GM04503 (cell line): ENCODE results near the gene PHGDH.
"Not testable (repeated sequence)": the region's sequence is repeated elsewhere in the genome, so short reads cannot be mapped to it uniquely, and the experiment has no call there.

Source experiments
- DNase-seq: peaks from one replicate; pipeline ENCODE4 v3.0.0-alpha.2; 2012; ENCODE audit warnings: low read depth

The PHGDH gene

DNA sequence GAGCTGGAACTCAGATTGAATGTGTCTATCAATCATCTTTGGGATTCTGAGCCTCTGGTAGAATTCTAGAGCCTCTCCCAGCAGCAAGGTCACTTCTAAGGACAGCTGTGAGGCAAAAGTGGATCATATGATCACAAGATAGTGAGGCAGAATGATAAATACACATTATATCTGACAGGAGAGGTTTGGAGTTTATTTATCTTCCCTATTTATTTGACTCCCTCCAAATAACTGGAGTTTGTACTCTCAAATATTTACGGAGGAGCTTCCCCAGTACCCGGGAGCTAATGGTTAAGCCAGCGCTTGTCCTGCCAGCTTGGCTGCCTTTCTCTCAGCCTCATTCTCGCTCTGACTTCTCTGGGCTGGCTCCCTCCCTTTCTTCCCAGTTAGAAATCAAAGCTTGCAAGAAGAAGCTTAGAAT lies 54.6 kb downstream of the PHGDH start:
- DNase-seq = no peak

- no peak for DNase-seq
These were observed 55.8 kb downstream of the PHGDH start for GRCh38 chr1:119767486-119767885.

DNA sequence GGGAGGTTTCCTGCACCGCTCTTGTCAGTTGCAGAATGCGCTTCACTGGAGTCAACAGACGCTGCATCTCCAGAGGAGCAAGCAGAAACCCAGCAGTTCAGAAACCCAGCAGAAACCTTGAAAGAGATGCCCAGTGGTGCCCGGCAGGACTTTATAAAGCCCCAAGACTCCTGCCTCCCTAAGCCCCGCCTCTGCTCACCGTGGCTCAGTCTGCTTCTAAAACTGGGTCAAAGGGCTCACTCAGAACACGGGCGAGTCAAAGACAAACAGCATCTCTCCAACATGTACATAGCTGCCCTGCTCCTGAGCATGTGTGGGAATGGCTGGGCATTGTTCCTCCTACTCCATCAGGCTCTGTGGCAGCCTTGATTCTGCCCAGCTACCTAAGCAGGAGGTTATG lies 57.0 kb downstream of the PHGDH start, which contains the start of gene HMGCS2:
Gene HMGCS2 (minus strand): TSS at position 128 of the 400 bp plus-strand sequence. CDS start 61 bp downstream, at position 67.
- DNase-seq = no peak

DNA sequence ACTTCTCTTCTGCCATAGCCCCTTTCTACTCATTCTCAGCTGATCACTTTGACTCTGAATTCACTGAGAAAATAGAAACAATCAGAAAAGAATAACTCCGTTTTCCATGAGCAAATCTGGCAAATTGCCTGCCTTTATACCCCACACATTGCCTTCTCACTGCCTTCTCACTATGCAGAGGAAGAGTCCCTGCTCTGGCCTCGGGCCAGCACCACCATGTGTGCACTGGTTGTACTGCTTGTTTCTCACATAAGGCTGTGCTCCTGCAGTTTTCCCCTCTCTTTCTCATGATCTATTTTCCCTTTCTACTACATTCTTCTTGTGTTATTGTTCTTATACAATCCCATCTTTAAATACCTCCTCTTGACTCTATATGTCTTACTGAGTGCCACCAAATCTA lies 59.3 kb downstream of the PHGDH start:
- no peak for DNase-seq

- no peak for DNase-seq
These were observed 60.0 kb downstream of the PHGDH start for GRCh38 chr1:119771770-119772169.

DNA sequence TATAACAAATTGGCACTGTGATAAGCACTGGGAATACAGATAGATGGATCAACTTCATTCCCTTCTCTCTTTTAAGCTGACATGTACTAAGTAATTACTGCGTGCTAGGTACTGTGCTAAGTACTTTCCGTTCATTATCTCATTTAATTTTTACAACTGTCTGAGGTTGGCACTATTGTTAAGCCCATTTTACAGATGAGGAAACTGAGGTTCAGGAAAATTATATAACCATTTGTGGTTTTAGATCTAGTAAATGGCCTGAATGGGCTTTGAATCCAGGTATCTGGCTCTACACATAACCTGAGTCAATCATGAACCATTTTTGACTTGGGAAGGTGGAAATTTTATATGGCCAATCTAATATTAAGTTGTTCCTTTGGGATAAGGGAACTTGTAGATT lies 60.6 kb downstream of the PHGDH start:
- no peak for DNase-seq

GRCh38 chr1:119773711-119774241 lies 62.0 kb downstream of the PHGDH start:
- peak; percentile 68 for DNase-seq

DNA sequence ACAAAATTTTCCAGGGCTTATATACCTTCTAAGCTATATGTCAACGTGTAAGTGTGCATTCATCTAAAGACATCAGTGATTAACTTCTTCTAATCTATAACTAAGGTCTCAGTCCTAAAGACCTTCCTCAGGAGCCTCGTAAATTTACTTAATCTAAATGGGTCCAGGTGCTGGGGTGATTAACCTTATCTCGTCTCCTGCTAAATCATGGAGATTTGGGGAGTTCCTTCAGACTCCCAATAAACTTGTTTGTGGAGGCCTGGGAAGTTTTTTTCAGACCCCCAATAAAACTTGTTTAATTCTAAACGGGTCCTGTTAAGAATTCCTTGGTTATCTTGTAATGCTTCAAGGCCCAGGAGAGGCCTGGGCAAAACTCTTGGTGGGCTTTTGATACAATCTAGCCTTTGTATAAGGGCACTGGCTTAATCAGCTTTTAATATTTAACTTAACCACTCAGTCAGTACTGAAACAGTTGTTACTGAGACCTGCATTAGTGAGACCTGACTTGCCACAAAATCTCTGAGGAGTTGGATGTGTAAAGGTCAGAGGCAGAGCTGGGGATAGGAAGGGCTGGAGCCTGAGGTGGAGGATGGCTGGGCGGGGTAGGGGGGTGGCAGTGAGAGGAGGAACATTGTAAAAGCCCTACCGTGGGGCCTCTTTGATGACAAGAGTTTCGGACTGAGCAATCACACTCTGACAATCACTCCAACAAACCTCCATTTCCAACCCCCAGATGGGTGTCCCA lies 63.2 kb downstream of the PHGDH start:
- no peak for DNase-seq

DNA sequence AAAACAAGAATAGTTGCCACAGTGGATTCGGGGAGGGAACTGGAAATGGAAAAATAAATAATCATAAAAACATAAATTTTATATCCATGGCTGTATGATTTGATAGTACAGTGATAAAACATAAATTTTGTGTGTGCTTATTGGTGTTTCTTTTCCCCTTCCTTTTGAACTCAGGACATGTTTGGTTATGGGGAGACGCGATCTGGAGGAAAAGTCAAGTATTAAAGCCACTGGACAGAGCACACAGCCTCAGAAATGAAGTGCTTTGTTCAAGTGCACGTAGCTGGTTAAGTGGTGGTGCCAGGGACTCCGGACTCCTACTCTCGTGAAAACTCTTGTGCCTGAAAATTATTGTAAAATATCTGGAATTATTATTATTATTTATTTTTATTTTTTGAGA lies 66.6 kb downstream of the PHGDH start:
- no peak for DNase-seq

GRCh38 chr1:119778886-119779560 lies 67.3 kb downstream of the PHGDH start:
- no peak for DNase-seq

DNA sequence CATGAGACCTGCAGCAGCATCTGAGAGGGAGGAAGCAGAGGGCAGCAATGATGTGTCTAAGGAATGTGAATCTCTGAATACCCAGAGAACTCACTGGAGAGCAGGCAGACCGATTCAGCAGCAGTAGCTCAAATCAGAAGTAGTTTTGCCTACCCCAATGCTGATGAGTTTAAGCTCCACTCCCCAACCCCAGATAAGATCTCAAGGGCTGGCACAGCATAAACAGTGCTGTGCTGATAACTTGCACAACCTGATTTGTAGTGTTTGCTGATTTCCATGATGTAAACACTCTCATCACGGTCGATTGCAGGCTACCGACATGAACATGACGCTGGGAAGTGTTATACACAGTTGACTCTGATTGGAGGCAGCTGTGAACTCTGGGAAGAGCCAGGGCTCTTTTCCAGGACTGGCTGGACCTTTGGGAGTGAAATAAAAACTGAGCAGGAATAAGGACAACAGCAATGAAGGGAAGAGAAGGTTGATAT lies 68.2 kb downstream of the PHGDH start:
- DNase-seq = peak; percentile 21

DNA sequence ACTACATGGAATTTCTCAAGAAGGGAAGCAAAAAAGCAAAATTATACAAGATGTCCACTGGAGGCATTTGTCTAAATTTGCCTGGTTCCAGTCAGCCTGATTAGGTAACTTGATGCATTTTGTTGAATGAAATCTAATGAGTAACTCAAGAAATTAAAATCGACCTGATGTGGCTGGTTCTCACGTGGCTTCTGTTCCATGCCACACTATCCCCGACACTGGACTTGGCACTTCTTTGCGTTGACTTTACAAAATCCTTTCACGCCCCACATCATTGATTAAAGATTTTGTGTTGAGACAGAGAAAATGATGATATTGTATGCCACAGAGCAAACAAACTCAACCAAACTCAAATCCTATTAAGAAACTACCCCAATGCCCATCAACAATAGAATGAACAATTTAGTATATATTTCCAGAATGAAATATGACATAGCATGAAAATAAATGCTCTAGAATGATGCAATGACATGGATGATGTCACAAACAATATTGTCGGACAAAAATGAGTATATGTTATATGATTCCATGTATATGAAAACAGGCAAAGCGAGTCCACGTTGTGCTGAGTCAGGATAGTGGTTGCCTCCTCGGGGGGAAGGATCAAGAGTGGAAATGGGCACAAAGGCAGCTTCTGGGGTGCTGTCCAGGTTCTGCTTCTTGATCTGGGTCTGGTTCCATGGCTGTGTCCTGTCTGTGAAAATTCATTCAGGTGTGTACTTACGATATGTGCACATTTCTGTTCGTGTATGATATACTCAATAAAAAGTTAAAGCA lies 69.9 kb downstream of the PHGDH start:
- no peak for DNase-seq

DNA sequence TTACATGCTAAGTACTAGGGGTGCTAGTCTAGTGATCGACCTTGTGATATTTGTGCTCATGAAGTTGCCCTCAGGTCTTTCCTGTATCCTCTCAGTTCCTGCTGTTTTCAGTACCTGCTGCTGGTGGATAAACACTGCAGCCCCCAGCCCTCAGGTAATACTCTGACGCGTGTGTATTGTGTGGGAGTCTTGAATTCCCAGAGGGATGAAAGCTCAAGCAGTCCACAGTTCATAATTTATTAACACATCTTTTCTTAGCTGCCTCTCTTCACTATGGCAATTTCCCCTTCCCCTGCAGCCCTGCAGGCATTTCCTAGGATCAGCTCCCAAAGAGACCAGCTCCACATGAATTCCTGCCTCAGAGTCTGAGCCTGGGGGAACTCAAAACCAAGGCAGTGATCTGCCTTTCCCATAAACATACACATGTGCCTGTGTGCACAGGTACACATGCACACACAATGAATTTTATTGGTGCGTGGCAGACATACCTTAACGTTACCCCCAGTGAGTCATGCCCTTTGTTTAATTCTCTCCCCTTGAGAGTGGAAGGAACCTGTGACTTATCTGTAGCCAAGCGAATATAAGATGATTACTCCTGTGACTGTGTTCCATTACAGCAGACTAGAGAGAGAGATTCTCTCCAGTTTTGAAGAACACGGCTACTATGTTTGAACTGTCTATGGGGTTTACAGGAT lies 71.0 kb downstream of the PHGDH start:
- DNase-seq = no peak

GRCh38 chr1:119783354-119784185 lies 71.8 kb downstream of the PHGDH start:
- no peak for DNase-seq

- DNase-seq = no peak
These were observed 72.6 kb downstream of the PHGDH start for GRCh38 chr1:119784191-119784781.

DNA sequence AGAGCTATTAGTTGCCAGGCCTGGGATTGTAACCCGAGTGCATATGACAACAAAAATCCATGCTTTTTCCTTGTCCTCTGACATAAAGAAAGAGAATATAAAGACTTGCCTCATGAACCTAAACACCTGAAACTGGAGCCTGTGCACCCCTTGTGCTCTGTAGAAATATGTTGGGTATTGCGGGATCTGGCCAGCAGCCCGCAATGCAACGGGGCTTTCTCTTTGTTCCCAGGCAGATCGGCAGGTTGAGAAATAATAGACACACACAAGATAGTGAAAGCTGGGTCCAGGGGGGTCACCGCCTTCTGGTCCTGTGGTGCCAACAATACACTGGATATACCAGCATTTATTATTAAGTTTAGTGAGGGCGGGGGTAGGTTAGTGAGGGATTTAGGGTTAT lies 74.3 kb downstream of the PHGDH start:
- DNase-seq = not testable (repeated sequence)

GRCh38 chr1:119786473-119787050 lies 74.8 kb downstream of the PHGDH start:
- DNase-seq = not testable (repeated sequence)

- no peak for DNase-seq
These were observed 76.0 kb downstream of the PHGDH start for GRCh38 chr1:119787776-119788175.

- no peak for DNase-seq
These were observed 78.9 kb downstream of the PHGDH start for GRCh38 chr1:119790451-119791198.
